ENCODE measurements around the gene MS4A14. TPM values are rescaled to one million over a fixed set of nuclear protein-coding genes. Genes with fewer than 3 reads are reported as not detected.

MS4A14 gene
- total and polyA plus RNA-seq, 7 donors: 0.03 to 1.3 (median 0.14) TPM

DNA sequence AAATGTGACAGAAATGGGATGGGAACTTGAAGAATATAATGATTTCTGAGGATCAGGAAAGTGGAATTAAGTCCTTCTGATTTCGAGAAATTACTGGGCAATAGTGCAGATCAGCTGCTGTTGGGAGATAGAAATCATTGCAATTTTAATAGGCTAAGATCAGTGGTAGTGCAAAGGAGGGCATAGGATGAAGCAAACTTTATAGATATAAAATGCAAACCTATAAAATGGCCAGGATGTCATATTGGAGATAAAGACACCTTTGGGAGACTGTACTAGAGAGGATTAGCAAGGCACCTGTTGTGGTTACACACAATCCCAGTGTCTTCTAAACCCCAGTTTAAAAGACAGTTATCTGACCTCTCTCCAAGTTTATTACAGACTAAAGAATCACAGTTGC is 24.4 kb upstream of the MS4A14 start:
- ATAC-seq (no peak), DNase-seq (no peak)
- H3K4me1 ChIP-seq: no peaks in the 10 kb centered on the region
- 50 to 74% (median 51%) methylated on average over 1 of the region's 1 CpG for WGBS, 3 donors
- H3K9me3 ChIP-seq: no peaks in the 10 kb centered on the region
- no peak overlapping the region for H3K4me3 ChIP-seq
- peaks cover 0 to 7% (median 0%) of the 10 kb centered on the region in 3 donors for H3K27me3 ChIP-seq (ENCODE audit: insufficient read depth in 3 of 3, low read length in 2 of 3)
- H3K27ac ChIP-seq: no peak overlapping the region
- intact Hi-C loops (cut with DNase I): no loop called here
- no peaks in the 10 kb centered on the region for H3K36me3 ChIP-seq (ENCODE audit: insufficient read depth in 1 of 2, low read depth in 1 of 2)
- TF ChIP-seq, protein P1, sequence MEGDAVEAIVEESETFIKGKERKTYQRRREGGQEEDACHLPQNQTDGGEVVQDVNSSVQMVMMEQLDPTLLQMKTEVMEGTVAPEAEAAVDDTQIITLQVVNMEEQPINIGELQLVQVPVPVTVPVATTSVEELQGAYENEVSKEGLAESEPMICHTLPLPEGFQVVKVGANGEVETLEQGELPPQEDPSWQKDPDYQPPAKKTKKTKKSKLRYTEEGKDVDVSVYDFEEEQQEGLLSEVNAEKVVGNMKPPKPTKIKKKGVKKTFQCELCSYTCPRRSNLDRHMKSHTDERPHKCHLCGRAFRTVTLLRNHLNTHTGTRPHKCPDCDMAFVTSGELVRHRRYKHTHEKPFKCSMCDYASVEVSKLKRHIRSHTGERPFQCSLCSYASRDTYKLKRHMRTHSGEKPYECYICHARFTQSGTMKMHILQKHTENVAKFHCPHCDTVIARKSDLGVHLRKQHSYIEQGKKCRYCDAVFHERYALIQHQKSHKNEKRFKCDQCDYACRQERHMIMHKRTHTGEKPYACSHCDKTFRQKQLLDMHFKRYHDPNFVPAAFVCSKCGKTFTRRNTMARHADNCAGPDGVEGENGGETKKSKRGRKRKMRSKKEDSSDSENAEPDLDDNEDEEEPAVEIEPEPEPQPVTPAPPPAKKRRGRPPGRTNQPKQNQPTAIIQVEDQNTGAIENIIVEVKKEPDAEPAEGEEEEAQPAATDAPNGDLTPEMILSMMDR (IDR thresholded peaks at IDR 0.05): no peak

DNA sequence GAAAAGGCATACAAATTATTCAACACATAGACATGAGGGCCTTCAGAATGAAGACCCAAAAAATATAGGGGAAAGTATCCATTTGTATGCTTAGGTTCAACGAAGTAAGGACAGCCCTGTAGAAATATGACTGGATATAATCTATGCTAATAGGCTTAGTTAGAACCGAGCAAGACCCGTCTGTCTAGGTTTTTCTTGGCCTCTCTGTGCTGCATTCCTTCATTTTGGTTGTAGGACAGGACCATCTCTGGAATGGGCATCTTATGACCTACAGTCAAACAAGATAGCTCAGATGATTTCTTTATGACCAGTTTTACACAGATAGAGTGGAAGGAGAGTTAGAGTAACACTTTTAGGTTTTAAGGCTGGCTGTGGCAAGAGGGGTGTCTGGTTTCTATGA is 23.5 kb upstream of the MS4A14 start:
- Histone ChIP-seq H3K27me3 (ENCODE audit: insufficient read depth in 3 of 3, low read length in 2 of 3) (peaks cover 0 to 7% (median 0%) of the 10 kb centered on the region in 3 donors), H3K36me3 (ENCODE audit: insufficient read depth in 1 of 2, low read depth in 1 of 2) (no peaks in the 10 kb centered on the region), H3K4me3 (no peak overlapping the region), H3K27ac (no peak overlapping the region), H3K4me1 (no peaks in the 10 kb centered on the region), H3K9me3 (no peaks in the 10 kb centered on the region)
- WGBS, 3 donors: 77 to 84% (median 81%) methylated on average over 3 of the region's 3 CpGs
- intact Hi-C loops (cut with DNase I): no loop called here
- TF ChIP-seq, protein P1 (IDR thresholded peaks at IDR 0.05): no peak
- no peak for DNase-seq
- no peak for ATAC-seq

DNA sequence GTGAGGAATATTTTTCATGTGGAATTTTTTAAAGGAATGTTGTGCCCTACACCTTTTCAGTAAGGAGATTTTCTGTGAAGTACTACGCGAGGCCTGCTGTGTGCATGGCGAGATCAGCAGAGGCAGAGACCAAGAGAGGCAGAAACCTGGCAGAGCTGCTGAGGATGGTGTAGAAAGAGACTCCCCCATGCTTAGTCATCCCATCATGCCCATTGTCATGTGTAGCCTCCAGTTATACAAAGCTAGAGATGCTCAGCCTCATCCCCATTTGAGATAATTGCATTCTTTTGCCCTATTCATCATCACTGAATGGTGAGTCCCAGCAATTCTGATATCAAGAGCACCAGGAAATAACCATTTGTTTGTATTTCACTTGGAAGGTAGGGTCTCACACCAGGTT is 20.9 kb upstream of the MS4A14 start:
- Histone ChIP-seq H3K4me3 (no peak overlapping the region), H3K36me3 (ENCODE audit: insufficient read depth in 1 of 2, low read depth in 1 of 2) (no peaks in the 10 kb centered on the region), H3K27ac (no peak overlapping the region), H3K9me3 (no peaks in the 10 kb centered on the region), H3K4me1 (no peaks in the 10 kb centered on the region), H3K27me3 (ENCODE audit: insufficient read depth in 3 of 3, low read length in 2 of 3) (peaks cover 0 to 3% (median 0%) of the 10 kb centered on the region in 3 donors)
- TF ChIP-seq, protein P1 (IDR thresholded peaks at IDR 0.05): no peak
- WGBS, 3 donors: 85 to 97% (median 96%) methylated on average over 3 of the region's 3 CpGs
- ATAC-seq (no peak), DNase-seq (no peak)
- intact Hi-C loops (cut with DNase I): no loop called here

GRCh38 chr11:60376601-60377000 is 19.7 kb upstream of the MS4A14 start:
- no peak overlapping the region for H3K27ac ChIP-seq

More at GRCh38 chr11:60376601-60377000, 19.7 kb upstream of the MS4A14 start:
- ATAC-seq (no peak), DNase-seq (no peak)
- Histone ChIP-seq H3K4me3 (no peak overlapping the region), H3K4me1 (no peaks in the 10 kb centered on the region), H3K36me3 (ENCODE audit: insufficient read depth in 1 of 2, low read depth in 1 of 2) (no peaks in the 10 kb centered on the region), H3K27me3 (ENCODE audit: insufficient read depth in 3 of 3, low read length in 2 of 3) (no peaks in the 10 kb centered on the region), H3K9me3 (no peaks in the 10 kb centered on the region)
- TF ChIP-seq, protein P1 (IDR thresholded peaks at IDR 0.05): no peak
- WGBS, 3 donors: 86 to 94% (median 87%) methylated on average over 3 of the region's 3 CpGs
- intact Hi-C loops (cut with DNase I): no loop called here
